Measurements from ENCODE around the gene CEACAM1.
"Not testable (repeated sequence)": the region's sequence is repeated elsewhere in the genome, so short reads cannot be mapped to it uniquely, and the experiment has no call there.

The CEACAM1 gene

DNA sequence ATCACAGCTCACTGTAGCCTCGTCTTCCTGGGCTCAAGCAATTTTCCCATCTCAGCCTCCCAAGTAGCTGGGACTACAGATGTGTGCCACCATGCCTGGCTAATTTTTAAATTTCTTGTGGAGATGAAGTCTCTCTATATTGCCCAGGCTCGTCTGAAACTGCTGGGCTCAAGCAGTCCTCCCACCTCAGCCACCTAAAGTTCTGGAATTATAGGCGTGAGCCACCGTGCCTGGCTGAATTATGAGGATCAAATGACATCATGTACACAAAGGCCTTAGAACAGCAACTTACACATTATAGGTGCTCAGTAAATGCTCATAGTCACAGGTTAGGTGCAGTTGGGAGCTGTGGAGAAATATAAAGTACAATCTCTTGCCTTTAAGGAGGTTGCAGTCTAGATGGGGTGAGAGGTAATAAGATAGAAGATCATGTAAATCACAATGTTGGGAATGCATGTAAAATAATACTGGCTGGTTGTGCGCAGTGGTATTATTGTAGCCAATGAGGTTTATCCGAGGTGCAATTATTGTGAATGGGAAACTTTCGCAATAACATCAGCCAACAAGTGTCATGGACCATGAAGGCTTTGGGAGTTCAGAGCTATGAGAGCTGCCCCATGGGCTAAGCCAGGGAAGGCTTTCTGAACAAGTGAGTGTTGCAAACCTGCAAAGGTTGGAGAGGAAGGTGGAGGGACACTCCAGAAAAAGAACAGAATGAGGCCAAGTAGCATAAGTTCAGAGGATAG lies 55.7 kb downstream of the CEACAM1 start:
- DNase-seq = no peak

DNA sequence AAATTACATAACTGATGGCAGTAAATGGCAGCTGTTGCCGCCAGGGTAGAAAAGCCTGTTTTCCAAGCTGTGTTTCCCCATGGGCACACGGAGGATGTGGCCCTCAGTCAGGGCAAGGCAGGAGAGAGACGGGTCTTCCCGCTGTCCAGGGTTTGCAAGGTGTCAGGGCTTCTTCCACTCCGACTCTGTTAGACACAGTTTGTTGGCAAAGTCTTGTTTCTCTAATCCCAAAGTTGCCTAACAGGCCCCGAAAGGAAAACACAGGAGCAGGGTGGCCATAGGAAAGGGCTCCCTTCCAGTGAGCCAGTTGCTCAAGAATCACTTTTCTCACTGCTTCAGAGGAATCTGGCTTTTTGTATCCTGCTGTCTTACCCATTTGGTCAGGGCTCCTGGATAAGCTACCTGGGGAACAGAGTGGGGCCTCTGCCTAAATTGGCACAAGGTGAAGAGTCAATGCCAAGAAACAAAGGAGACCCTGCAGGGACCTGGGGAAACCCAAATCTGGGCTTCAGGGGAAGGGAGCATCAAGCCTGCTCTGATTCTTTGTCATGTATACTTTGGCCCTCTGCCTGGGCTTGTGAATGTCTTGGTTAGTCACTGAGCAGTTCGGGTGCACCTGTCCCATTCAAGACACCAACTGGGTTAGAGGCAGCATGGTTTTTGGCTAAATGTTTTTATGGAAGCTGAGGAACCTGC lies 56.6 kb downstream of the CEACAM1 start:
- no peak for DNase-seq

DNA sequence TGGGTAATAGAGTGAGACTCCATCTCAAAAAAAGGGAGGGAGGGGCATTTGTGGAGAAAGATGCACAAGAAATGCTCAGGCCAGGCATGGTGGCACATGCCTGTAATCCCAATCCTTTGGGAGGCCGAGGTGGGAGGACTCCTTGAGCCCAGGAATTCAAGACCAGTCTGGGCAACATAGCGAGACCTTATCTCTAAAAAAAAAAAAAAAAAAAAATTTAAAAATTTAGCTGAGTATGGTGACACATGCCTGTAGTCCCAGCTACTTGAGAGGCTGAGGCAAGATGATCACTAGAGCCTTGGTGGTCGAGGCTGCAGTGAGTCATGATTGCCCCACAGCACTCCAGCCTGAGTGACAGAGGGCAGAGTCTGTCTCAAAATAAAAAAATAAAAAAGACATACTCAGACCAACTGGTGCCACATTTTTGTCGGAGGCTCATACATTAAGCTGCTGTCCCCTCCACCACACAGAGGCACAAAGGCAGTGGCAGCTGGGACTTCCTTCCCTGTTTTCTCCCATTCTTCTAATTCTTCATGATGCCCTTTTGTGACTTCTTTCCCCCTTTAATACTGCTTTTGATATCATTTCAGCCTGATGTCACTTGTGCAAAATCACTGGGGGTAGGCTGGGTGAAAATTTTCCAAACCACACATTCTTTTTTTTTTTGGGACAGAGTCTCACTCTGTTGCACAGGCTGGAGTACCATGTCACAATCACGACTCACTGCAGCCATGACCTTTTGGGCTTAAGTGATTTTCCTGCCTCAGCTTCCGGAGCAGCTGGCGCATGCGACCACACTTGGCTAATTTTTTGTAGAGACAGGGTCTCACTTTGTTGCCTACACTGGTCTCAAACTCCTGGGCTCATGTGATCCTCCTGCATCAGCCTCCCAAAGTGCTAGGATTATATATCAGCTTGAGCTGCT lies 58.7 kb downstream of the CEACAM1 start:
- no peak for DNase-seq

DNA sequence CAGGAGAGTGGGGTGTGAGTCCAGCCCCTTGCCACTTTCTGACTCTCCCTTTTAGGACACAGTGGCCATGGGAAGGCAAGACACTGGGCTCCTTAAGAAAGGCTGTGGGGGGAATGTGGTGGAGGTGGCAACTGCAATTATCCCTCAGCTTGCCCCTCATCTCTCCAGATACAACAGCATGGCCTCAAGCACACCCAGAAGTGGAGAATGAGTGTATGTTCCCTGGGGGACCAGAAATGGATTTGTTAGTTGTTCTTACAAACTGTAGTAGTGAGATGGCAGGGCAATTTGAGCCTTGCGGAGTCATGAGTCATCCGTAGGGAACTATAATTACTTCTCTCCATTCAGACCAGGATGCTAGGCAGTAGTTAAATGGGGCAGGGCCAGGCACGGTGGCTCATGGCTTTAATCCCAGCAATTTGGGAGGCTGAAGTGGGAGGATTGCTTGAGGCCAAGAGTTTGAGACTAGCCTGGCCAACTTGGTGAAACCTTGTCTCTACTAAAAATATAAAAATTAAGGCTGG lies 59.9 kb downstream of the CEACAM1 start:
- DNase-seq = no peak

DNA sequence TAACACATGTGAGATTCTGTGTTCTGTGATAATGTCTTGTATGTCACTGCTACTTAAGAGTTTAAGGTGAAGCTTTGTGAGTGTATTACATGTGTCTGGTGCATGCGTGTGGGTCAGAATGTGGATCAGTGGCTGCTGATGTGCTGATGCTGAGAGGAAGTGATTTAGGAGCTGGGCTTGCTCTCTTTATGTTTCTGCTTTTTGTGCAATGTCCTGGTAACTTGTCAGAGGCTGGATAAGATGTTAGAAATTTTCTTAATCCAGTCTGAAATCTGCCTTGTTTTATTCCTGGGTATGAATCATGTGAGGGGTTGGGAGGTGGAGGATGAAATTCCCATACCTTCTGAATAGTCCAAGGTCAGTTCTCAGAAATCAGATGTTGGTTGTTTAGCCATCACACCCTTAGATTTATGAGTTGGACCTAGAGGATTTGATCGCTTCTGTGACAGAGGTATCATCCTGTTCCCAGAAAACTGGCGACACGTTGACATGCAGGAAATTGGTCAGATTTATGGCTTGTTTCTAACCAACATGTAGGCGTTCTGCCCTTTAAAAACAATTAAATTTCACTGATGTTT lies 61.0 kb downstream of the CEACAM1 start:
- DNase-seq = no peak

DNA sequence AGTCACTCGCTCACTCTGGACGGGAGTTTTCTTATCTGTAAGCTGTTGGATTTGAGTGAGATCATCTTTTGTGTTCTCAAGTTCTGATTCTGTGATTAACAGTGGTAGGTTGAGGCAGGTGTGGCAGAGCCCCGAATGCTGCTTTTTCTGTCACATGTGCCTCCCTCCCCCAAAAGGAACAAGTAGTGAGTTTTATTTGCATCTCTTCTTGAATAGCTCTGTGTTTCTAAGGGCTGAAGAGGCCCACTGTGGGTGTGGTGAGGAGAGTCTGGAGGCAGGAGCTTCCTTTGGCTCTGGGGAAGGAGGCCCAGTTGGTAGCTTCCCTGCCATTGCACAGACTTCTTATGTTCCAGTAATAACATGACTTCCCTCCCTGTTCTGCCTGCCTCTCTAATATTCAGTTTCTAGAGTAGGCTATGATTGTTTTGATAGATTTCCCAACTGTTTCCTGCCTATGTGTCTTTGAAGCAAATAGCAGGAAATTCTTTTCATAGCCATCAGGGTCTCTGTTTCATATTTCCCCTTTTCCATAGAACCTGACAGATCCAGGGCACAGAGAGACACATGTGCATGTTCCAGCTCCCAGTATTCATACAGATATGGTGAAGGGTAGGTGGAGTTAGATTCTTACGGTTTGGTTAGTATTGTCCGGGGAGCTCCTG lies 61.6 kb downstream of the CEACAM1 start:
- no peak for DNase-seq

DNA sequence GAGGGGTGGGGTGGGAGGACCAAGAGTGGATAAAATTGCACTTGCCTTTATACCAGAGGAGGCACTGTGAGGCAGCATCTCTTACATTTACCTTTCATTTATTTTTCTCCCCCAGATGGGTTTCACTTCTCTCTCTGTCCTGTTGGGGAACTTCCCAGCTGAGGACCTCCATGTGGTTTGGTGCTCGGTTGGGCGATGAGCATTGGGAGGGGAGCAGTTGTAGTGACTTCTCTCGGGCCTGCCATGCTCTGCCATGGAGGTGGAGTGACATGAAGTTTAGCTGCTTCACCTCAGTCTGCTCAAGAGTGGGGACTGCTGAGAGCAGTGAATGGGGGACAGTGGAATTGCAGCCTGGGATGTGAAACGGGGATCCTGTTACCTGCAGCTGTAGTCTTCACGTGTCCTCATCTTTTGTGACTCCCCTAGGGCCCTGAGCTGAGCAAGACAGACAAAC lies 62.4 kb downstream of the CEACAM1 start:
- DNase-seq = no peak

DNA sequence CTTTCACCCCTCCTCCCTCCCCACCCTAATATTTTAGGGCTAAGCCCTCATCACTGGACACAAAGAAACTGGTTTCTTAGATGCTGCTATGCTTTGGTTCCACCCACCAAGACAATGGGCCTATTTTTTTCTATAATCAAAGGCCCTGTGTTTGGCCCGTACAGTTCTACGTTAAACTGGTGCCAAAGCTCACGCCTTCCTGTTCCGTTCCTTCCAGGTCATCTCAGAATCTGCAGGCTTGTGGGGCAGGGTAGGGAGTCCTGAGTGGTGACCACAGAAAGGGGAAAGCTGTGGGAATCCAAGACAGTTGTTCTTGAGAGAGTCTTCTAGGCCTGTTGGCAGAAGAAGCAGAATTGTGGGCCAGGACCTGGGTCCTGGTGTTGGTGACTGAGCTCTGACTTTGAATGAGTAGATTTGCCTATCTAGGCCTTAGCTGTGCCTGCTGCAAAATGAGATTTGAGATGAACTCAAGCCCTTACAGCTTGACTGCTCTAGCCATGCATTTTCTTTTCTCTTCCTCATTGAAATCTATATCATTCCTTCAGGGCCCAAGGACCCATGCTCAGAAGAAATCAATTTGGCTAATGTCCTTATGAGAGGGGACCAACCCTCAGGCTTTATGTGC lies 66.5 kb downstream of the CEACAM1 start:
- DNase-seq = no peak

DNA sequence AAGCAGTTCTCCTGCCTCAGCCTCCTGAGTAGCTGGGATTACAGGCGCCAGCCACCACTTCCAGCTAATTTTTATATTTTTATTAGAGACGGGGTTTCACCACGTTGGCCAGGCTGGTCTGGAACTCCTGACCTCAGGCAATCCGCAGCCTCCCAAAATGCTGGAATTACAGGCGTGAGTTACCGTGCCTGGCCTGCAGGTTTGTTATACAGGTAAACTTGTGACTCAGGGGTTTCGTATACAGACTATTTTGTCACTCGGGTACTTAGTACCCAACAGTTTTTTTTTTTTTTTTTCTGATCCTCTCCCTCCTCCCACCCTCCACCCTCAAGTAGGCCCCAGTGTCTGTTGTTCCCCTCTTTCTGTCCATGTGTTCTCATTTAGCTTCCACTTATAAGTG lies 67.0 kb downstream of the CEACAM1 start:
- DNase-seq = not testable (repeated sequence)

DNA sequence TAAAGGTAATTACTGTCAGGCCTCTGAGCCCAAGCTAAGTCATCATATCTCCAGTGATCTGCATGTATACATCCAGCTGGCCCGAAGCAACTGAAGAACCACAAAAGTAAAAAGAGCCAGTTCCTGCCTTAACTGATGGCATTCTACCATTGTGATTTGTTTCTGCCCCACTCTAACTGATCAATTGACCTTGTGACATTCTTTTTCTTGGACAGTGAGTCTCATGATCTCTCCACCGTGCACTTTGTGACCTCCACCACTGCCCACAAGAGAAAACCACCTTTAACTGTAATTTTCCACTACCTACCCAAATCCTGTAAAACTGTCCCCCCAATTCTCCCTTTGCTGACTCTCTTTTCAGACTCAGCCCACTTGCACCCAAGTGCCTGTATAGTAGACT lies 68.4 kb downstream of the CEACAM1 start:
- DNase-seq = no peak

All from NCI-H1105 (cell line).